GM21529 (cell line): ENCODE results near the gene SIAH2.

Source experiments
- ATAC-seq: cut with Tn5 transposase; IDR thresholded peaks from one replicate; pipeline ENCODE4 v1.9.1; 2021; ENCODE audit not compliant: unreplicated experiment

Gene SIAH2

DNA sequence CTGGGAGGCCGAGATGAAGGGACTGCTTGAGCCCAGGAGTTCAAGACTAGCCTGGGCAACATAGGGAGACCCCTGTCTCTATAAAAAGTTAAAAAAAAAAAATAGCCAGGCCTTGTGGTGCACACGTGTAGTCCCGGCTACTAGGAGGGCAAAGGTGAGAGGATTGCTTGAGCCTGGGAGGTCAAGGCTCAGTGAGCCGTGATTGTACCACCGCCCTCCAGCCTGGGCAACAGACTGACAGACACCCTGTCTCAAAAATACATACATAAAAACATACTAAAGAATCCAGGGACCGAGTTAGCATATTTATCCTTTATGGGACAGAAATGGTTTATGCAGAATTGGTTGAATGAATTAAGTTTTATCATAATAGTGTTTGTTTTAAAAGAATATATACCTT, 13.7 kb downstream of the SIAH2 start:
- no peak for ATAC-seq

DNA sequence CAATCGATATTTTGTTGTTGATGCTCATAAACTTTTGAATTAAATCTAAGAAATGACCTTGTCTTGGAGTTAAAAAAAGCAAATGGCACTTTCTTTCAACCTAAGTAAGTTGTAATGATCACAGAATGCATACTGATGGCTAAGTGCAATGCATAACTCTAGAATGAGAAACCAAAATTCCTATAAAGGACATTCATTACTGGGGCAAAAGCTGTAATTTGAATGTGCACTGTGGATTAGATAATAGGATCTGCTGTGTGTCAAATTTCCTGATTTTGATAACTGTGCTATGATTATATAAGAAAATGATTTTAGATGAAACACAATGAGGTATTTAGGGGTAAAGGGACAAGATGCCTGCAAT, 14.3 kb downstream of the SIAH2 start:
- no peak for ATAC-seq

DNA sequence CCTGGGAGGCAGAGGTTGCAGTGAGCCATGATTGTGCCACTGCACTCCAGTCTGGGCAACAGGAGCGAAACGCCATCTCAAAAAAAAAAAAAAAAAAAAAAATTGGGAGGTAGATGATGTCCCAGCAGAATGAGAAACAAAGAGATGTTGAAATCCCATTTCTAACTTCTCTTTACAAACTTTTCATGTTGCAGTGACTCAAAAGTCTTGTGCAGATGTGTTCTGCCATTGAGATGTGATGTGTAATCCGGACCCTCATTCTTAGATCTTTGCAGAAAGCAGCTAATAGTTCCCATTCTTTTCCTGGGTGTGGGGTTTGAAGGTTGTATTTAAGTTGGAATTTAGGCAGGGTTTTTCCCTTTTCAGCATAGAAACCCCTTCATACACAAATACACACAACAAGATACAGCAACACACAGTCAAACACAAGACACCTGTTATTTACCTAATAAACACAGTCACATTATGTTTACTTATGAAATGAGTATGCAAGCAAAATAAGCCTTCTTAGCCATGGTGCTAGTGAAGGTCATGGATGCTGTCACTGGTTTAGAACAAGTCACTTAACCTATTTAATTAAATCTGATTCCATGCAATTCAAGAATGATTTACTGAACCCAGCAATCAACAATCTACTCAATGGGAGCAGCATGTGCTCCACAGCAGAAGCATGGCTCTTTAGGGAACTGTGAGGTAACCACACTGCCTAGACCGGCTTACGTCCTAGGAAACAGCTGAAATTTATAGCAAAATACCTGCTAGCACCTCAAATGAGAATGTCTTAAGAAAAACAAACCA, 14.9 kb downstream of the SIAH2 start:
- ATAC-seq, result no peak

DNA sequence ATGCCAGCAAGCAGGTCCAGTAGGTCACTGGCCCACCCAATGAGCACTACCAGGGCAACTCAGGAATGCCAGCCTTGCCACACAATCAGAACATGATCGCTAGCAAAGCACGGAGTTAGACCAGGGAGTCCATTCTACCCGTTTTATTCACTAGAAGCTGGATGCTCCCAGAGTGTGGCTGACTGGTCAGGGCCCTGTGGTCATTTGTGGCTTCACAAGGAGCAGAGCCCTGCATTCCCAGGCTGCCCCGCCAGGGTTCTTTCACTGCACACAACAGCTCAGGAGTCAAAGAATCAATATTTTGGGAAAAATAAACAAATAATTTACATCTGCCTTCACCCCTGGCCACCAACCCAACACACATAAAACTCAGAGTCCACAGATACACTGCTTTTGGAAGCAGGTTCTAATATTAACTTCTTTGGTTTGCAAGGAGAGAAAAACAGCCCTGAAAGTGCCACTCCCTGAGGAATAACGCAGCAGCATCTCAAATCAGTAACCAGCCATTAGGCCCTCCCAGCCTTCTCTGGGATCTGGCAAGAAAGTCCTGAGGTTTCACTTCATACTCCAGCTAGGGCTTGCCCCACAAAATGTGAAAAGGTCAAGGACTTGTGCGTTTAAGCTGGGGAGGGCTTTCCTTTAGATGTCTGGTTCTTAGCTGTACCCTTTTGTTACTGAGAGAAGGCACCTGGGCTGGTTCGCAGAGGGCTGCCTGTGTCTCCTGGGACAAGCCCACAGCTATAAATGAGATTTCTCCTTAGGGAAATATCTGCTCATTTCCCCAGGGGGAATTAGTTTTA, 16.0 kb downstream of the SIAH2 start:
- no peak for ATAC-seq

DNA sequence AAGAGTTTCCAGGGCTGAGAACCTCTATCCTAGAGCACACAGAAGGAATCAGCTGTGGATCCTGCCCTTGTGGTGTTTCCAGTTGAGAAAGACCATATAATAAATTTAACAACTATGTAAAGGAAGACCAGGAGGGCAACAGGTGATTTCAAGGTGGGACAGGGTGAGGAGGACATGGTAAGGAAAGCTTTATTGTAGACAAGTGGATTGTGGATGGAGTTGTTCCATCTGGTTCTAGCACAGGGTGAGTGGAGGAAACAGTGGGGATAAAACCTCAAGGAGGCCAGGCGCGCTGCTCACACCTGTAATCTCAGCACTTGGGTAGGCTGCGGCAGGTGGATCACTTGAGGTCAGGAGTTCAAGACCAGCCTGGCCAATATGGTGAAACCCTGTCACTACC, 17.1 kb downstream of the SIAH2 start:
- ATAC-seq, result no peak

DNA sequence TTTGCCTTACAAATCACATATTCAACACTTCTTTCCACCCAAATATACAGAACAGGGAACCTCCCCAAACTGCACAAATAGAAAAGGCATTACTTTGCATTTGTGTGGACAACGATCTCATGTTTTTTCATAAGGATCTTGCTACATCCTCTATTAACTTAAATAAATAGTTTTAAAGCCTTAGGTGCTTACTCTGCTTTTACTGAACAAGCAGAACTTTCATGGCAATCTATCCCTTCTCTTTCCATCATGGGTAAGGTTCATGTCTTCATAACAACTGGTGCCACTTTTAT, 18.1 kb downstream of the SIAH2 start:
- ATAC-seq, result no peak

DNA sequence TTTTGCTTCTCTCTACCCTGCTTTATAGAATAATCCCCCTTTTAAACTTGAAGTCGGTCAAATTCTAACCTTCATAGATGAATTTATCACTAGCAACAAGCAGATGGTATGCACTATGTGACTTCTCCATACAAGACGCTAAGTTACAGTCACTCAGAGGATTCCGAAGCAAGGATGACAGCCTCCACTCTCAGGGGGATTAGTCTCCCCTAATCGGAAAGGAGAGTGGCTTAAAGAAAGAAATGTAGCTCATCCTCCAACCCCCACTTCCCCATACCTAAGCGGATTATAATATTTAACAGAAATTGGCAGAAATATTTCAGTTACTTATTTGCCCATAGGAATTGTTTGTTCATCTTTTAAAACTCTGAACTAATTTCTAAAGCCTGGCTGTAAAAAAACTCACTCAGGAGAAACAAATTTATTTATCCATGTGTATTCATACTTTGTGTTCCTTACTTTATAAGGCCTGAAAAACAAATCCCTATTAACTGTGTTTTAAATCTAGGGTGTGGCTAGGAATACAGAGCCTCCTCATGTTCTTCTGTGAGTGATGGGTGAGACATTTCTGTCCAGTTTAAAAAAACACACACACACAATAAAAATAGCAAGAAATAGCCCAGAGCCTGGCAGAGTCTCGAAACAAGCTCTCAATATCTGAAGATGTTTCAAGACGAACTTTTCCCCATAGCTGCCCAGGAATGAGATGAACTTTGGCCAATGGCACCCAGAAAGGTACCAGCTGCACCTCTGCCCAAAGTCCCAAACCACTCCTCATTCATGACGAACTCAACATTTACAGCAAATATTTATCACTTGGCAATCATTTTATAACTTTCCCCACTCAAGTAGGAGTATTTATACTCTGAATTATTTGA, 18.7 kb downstream of the SIAH2 start:
- ATAC-seq, result no peak

DNA sequence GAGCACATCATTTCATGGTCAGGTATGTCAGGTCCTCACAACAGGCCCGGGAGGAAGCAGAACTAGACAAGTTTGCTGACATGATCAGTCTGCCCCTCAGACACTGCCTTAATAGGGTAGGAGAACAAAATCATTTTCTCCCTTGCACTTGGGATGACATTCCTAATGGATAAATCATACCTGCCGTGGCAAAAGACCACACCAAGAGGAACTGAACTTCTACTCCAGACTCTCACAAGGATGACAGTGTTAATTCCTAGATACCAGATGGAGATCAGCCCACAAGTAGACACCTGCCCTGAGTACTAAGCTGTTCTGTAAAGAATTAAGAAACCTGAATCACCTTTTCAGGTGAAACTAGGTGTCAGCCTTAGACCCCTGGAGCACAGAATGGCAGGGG, 19.5 kb downstream of the SIAH2 start:
- ATAC-seq, result no peak

DNA sequence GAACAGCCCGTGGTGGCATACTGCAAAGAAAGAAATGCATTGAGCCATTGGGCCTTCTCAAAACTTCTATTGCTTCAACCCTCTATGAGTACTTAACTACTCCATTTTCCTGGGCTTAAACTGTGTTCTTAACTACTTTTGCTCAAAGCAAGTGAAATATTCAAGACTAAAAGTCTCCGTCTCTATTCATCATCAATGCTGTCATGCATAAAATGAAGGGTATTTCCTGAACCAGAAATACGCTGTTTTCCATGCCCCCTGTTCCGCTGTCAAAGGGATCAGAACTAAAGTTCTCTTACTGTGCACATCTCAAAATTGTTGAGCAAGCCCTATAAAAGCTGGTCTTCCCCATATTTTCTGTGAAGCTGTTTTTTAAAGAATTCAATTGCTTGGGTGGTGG, 20.3 kb downstream of the SIAH2 start:
- no peak for ATAC-seq

DNA sequence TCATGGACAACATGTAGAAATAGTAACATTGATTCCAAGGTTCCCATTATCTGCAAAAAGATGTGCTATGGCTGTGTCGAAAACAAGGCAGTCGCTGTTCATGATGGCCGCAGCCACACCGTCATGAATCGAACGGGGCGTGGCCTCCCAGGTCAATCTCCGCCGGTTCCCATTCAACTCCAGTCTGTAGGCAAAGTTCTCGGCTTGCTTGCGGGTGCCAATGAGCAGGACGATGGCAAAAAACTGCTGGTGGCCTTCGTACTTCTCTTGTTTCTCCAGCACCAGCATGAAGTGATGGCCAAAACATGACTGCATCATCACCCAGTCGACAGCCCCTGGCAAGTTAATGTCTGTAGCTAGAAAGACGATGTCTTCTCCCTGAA, 20.8 kb downstream of the SIAH2 start:
- ATAC-seq, result no peak

DNA sequence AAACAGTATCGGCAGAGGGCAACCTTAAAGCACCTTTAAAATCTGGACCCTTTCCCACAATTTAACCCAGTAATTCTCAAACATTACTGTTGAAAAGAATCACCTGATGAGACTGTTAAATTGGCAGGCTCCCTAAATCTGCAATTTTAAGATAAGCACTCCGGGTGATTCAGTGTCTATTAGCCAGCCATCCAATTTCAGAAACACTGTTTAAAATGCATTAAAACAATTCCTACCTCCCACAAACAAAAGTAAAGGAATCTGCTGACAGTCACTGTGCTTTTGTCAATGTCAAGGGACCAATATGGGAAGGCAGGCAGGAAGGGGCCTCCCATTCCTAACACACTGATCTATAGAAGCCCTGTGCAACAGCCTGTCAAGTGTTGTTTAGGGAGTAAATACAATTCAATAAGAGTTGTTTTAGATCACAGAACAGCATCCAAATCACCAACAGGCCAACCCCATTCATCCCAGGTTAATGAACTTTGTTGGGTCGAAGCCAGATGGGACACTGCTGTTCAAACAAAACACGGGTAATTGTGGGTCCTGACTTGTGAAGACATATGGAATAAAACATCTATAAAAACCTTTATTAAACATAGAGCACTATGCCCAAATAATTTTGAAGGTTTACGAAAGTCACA, 21.4 kb downstream of the SIAH2 start:
- ATAC-seq, result no peak

DNA sequence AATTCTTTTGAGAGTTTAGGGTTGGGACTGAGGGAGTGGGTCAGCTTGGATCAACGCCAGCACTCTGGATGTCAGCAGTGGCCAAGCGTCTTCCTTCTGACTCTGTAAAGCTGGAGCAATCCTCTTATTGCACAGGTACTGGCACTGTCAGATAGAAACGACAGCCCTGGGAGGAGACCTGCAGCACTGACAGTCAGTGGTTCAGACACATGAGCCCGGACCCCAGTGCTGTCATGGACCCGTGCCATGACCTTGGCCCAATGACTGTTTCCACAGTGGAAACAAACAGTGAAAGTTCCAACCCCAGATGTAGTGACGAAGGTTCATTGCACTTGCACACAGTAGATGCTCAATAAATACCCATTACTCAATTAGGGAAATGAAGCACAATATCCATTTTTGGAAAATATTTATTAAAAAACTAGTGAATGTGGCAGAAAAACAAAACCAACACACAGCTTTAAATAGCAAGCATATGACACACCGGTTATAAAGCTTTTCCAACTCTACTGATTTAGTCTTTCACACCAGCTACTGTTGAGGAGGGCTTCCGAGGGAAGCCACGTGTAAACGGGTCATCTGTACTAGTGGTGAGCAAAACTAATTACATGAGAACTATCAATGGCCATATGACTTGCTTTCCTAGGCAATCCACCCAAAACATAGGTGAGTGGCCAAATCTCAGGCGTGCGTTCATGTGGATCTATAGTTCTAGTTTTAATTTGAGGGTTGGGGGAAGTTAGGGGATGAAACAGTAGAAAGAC, 22.1 kb downstream of the SIAH2 start:
- no peak for ATAC-seq

DNA sequence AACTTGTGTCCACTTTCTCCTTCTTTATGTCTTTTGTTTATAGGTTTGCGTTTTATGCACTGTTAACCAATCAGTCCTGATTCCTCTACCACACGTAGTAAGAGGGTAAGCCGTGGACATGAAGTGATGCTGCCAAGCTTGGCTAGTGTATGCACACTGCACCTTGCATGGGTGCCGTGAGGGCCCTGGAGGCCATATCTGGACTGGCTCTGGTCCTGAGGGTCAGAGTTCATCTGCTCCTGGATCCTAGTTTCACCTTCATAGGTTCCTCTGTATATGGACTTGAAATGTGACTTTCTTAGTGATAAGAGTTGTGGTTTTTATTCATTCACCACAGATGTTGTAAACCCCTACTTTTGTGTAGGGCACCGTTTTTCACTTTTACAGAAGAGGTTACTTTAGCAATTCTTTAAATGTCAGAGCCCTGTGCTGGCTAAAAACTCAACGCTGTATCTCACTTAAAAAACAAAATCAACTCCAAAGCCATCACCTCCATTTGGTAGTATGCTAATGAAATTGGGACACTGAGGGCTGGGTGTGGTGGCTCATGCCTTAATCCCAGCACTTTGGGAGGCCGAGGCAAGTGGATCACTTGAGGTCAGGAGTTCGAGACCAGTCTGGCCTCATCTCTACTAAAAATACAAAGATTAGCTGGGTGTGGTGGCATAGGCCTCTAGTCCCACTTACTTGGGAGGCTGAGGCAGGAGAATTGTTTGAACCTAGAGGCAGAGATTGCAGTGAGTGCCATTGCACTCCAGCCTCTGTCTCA, 22.9 kb downstream of the SIAH2 start:
- peak; percentile 31 for ATAC-seq

DNA sequence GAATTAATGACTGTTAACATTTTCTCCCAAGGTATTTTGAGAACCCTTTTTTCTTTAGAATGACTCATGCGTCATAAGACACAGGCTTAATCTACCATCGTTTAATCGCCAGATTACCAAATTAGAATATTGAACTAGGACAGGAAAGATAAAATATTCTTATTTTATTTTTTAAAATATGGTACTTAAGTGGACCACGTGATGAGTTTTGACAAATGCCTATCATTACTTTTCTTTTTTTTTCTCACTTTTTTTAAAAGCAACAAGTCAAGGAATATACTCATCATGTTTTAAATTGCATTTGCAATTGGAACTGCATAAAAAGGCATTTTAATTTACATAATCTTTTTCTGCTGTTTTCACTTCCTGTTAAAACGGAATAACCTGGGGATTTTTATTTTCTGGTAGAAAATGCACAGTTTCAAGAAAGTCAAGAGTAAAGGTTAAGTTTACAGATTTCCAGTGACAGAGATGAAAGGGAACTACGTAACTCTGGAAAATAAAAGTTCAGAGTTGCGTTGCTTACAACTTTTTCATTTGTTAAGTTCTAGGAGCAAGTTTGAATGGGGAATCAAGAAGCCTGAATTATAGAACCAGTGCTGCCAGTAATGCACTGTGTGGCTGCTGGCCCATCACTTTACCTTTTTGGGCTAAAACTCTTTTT, 23.6 kb downstream of the SIAH2 start:
- ATAC-seq, result peak; percentile 45

DNA sequence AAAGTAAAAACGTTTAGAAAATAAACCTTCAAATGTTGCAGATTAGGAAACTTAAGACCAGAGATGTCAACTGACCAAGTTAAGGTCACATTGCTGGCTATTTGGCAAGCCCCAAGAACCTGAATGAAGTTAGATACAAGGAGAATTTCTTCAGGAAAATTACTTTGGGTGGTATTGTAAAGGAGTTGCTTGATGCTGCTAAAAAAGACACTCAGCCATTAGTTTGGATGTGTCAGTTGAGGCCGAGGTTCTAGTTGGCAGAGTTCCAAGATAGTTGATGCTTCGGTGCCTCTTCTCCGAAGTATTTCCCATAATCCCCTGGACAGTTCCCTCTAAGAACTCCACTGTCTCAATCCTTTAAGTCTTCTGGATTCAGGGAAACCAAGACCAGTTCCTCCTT, 24.3 kb downstream of the SIAH2 start:
- ATAC-seq, result no peak

DNA sequence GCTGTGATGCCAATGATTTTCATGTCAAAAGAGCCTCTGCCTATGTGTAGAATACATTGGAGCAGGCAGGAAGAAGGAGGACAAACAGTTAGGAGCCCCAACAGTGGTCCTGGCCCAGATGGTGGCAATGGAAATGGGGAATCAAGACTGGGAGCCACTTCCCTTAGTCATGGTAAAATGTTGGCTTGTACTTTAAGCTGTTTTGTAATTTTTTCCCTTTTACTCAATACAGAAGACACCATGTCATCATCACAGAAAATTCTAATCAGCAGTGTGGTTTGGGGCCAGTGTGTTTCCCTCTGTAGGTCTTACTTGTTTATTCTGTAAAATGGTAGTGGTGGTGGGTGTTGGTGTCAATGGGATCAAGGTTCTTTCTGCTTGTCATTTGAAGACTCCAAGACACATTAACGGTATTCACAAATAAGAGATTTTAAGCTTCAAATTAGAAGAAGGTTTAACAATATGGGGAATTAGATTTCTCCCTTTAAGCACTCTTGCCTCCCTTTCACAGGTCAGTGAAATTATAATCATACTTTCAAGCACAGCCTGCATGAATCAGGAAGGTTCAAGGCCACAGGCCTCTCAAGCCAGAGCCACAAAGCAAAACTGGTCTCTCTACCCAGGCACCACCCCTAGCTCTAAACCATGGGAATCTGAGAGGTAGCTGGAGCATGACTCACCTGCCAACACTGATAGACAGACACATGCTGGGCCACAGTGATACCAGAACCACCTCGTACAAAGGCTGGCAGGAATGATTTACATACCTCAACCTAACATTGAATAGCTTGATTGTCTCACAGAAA, 24.9 kb downstream of the SIAH2 start:
- ATAC-seq, result peak; percentile 45

DNA sequence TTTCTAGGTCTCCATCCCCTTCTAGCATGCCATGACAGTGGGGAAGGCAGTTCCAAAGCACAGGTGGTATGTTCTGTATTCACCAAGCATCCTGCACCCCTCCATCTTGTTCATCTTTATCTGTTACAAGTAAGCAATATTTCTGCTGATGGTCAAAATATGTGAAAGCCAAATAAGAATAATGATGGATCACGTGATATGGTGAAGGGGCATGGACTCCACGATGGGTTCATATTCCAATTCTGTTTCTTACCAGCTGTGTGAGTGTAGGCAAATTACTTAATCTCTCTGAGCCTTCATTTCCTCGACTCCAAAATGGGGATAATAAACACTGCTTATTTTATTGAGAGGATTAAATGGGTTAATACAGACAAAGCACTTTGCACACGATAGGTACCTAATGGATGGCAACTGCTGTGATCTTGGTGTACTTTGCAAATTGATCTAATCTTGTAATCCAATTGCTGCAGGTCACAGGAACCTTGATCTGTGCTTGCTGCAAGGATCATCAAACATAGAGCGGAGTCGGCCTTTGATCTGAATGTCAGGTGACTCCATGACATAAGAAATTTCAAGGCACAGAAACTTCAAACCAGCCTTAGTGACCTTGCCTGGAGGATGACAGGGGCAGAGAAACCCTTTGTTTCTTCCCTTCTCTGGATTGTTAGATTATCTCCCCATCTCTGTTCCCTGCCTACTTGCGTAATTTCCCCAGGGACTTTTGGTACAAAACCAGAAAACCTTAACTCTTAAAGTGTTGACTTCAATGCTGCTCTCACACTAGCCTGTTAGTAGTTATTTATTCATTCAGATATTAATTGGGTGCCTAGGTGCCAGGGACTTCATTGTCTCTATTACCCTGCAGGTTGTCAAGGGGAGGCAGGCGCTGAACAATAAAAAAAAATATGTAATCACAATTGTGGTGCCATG, 25.8 kb downstream of the SIAH2 start:
- no peak for ATAC-seq
